GM18861 (cell line): ENCODE data around the gene TRPC4AP.

Experiments
- ATAC-seq: cut with Tn5 transposase; IDR thresholded peaks from one replicate; pipeline ENCODE4 v1.9.1; 2021; ENCODE audit not compliant: unreplicated experiment

The TRPC4AP gene

GRCh38 chr20:35003211-35004031 lies 89.2 kb downstream of the TRPC4AP start:
- no peak for ATAC-seq

DNA sequence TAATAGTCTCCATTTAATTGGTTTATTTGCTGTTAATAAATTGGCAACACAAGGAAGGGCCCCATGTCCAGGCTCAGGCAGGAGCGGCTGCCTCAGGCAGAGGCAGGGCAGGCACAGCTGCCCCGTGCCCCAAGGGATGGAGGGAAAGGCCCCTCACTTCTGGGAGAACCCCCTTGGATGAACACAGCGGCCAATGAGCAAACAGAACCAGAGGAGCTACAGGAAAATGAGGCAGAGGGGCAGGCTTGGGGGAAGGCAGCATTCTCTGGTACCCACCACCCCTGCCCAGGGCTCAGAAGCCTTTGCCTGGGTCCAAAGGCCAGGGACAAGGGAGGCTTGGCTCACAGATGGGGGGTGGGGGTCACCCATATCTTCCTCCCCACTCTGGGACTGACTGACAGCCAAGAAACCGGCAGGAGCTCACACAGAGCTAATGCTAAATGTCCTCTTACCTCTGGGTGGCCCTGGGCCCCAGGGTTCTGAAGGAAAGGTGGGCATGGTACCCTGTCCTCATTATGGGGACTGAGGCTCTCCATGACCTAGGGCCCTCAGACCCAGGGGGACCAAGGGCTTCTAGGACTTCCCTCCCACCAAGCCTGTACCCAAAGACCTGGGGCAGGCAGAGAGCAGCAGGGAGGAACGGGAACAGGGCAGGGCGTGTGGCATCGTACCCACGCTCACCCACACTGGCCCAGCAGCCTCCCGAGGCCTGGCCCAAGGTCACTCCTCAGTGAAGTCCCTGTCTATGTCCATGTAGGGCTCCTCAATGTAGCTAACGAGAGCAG lies 90.0 kb downstream of the TRPC4AP start:
- no peak for ATAC-seq

GRCh38 chr20:35001596-35002362 lies 90.8 kb downstream of the TRPC4AP start:
- no peak for ATAC-seq

GRCh38 chr20:35000922-35001595 lies 91.5 kb downstream of the TRPC4AP start:
- ATAC-seq, result no peak

- ATAC-seq, result no peak
Measured at GRCh38 chr20:35000311-35000921, 92.2 kb downstream of the TRPC4AP start.

DNA sequence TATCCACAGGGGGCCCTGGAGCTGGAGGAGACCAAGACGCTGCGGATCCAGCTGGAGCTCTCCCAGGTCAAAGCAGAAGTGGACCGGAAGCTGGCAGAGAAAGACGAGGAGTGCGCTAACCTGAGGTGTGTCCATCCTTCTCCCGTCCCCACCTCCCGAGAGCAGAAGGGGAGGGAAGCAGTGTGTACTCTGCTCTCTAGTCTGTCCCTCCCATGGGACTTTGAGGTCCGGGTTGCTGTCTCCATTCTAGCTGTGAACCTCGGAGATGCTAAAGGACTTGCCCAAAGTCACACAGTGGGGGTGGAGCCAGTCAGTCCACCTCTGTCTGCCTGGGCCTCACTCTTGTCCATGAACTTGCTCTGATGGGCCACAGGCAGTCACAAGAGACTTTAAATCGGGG lies 92.8 kb downstream of the TRPC4AP start:
- no peak for ATAC-seq

DNA sequence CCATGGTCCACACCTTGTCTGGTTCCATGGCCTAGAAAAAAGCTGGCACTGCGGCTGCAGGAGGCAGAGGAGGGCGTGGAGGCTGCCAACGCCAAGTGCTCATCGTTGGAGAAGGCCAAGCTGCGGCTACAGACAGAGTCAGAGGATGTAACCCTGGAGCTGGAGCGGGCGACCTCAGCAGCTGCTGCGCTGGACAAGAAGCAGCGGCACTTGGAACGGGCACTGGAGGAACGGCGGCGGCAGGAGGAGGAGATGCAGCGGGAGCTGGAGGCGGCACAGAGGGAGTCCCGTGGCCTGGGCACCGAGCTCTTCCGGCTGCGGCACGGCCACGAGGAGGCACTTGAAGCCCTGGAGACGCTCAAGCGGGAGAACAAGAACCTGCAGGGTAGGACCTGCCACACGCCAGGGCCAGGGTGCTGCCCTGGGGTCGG lies 93.6 kb downstream of the TRPC4AP start:
- ATAC-seq, result no peak

DNA sequence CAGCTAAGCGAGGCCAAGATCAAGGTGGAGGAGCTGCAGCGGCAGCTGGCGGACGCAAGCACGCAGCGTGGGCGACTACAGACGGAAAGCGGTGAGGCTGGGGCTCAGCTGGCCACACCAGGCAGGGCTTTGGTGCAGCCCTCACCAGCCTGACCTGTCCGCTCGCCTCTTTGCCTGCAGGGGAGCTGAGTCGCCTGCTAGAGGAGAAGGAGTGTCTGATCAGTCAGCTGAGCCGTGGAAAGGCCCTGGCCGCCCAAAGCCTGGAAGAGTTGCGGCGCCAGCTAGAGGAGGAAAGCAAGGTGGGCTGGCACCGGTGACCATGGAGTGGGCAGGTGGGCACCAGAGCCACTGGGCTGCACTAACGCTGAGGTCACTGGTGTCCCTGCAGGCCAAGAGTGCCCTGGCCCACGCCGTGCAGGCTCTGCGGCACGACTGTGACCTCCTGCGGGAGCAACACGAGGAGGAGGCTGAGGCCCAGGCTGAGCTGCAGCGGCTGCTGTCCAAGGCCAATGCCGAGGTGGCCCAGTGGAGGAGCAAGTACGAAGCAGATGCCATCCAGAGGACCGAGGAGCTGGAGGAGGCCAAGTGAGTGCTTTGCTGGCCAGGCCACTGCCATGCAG lies 94.2 kb downstream of the TRPC4AP start:
- no peak for ATAC-seq

DNA sequence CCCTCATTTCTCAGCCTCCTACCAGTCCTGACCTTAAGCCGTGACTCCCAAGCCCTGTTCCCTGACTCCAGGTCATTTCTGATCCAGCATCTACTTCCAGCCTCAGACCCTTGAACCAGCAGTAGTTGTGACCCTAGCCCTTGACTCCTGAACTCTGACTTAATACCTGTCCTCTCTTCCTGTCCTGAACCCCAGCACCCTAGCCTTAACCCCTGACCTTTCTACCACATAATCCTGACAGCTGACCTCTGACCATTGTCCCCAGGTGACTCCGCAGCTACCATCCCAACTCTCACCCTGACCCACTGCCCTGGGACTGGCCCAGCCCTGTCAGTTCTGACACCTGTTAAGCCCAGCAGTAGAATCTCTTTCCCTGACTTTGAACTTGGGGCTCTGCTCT lies 94.8 kb downstream of the TRPC4AP start:
- ATAC-seq, result no peak

- no peak for ATAC-seq
Measured at GRCh38 chr20:34997131-34997561, 95.5 kb downstream of the TRPC4AP start.

DNA sequence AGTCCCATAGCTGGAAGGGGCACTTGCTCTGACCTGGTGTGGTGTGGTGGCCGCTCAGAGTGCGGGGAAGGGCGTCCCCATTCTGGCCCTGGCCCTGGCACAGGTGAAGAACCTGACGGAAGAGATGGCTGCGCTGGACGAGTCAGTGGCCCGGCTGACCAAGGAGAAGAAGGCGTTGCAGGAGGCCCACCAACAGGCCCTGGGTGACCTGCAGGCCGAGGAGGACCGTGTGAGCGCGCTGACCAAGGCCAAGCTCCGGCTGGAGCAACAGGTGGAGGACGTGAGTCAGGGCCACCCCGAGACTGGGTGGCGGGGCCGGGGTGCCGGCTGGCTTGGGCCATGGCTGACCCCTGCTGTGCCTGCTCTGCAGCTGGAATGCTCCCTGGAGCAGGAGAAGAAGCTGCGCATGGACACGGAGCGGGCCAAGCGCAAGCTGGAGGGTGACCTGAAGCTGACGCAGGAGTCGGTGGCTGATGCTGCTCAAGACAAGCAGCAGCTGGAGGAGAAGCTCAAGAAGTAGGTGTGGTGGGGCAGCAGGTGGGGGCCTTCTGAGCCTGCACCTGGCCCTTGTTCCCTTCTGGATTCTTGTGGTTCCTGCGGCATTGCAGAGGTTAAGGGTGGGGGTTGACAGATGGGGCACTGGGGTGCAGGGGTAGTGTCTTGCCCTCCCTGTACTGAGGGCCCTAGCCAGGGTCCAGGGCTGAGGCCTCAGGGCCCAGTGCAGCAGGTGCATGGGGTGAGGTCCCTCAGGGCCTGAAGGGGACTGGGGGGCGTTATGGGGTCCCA lies 96.2 kb downstream of the TRPC4AP start:
- no peak for ATAC-seq

GRCh38 chr20:34995696-34996095 lies 96.9 kb downstream of the TRPC4AP start:
- no peak for ATAC-seq

DNA sequence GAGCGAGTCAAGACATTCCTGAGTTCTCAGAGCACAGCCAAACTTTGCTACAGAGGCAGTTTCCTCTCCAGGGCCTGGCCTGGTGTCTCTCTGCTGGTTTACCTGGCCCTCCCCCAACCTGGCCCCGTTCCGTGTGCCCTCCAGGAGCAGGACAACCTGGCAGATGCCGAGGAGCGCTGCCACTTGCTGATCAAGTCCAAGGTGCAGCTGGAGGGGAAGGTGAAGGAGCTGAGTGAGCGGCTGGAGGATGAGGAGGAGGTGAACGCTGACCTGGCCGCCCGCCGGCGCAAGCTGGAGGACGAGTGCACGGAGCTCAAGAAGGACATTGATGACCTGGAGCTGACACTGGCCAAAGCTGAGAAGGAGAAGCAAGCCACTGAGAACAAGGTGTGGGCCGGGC lies 97.4 kb downstream of the TRPC4AP start:
- ATAC-seq, result no peak

DNA sequence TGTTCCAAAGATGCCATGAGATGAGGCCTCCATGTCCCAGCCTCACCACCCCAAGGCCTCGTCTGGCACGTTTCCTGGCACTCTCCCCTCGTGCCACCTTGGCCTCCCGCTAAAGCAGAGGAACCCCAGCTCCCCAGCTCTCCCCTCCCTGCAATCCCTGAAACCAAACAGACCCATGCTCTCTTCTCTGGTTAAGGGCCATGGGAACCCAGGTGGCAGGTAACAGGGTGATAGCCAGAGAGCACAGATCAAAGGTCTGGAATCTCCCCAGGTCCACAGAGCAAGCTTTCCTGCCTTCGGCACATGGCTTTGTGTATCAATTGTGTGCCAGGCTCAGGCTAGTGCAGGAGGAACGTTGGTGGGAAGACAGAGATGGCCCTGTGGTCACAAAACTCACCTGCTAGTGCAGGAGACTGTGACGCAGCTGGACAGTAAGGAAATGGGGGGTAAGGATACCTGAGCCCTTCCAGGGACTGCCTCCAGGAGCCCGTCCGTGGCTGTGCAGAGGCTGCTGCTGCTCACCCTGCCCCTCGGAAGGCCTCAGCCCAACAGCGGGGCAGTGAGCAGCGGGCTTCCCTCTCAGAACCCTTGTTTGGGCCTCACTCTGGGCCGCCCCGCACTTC lies 98.0 kb downstream of the TRPC4AP start:
- ATAC-seq, result no peak

DNA sequence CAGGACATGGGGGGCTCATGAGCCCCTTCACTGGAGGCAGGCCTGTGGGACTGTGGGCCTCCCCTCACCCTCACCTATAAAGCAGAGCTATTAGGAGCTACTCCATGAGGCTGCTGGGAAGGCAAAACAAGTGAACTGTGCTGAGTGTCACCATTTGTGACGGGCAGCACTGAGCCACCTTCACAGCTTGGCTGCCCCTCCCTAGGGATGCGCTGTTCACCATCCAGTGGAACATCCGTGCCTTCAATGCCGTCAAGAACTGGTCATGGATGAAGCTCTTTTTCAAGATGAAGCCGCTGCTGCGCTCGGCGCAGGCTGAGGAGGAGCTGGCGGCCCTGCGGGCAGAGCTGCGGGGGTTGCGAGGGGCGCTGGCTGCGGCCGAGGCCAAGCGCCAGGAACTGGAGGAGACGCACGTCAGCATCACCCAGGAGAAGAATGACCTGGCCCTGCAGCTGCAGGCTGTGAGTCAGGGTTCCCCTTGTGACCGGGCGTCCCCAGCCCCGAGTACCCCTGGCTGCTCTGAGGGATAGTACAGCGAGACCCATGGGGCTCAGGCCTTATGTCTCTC lies 98.6 kb downstream of the TRPC4AP start:
- ATAC-seq, result no peak

DNA sequence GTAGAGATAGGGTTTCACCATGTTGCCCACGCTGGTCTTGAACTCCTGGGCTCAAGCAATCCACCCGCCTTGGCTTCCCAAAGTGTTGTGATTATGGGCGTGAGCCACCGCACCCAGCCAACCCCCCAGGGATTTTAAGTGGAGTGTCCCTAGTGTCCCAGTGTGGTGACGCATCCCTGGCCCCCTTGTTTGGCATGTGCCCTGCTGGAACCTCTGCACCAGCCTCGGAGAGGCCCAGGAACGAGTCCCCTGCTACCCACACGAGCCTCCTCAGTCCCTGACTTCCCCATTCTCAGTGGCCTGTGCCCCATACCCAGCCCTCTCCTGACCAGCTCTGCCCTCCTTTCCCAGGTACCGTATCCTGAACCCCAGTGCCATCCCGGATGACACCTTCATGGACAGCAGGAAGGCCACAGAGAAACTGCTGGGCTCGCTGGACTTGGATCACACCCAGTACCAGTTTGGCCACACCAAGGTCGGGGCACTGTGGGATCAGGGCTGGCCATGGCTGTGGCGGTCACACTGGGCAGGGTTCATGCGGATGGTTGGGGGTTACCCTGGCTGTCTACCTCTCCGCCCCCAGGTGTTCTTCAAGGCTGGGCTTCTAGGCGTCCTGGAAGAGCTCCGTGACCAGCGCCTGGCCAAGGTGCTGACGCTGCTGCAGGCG lies 99.7 kb downstream of the TRPC4AP start:
- no peak for ATAC-seq

- ATAC-seq, result no peak
Measured at GRCh38 chr20:34990661-34991214, 101.9 kb downstream of the TRPC4AP start.

DNA sequence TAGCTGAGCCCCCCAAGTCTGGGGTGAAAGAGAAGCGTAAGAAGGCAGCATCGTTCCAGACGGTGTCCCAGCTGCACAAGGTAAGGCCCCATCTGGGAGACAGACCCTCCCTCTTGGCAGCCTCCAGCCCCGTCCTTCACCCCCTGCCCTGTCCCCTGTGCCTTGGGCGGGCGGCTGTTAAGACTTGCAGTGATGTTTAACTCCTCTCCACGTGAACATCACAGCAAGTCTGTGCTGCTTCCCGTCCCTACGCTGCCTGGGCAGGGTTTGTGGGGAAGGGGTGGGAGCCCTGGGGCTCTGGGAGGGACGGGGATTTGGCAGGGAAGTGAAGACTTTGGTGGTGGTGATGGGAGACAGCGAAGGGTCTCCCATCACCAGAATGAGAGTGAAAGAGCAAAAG lies 102.4 kb downstream of the TRPC4AP start:
- no peak for ATAC-seq
